ENCODE data around the gene CACNA1G.
A peak's percentile ranks its signal among the peaks of the same experiment; 100 is the strongest.

The CACNA1G gene

DNA sequence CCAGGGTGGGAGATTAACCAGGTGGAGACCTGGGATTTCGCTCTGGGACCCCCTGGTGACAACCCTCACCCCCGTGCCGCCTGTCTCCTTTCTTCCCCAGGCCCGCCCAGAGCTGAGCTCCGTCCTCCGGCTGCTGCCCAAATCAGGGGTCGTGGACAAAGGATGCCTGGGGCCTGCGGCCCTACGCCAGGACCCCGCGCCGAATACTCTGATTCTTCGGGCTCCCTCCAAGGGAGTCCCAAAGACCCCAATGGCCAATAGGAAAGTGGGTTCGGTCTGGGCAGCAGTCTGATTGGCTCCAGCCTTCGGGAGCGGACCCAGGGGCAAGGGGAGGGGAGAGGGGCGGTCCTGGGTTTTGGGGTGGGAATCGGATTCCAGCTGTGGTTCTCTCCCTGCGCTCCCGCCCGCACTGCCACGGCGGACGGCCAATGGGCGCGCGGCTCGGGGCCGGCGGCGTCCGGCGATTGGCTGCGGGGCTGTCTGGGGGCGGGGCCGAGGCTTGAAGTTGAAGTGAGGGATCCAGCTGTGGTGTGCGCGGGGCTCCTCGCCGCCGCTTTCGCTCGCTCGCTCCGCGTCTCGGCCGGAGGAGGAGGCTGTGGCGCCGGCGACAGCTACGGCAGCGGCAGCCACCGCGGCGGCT lies at the start of gene CACNA1G:
Gene CACNA1G (plus strand): TSS at position 531 of the 640 bp plus-strand sequence. CDS start 745 bp downstream, outside the sequence.
- no peak for TF ChIP-seq CTCF (IDR thresholded peaks at IDR 0.05; ENCODE audit: unreplicated experiment in 3 of 3)
- Mint-ChIP-seq H3K27ac (peak within 1 kb of the TSS; percentile 62 to 96 (median 92)), H3K9me3 (no peaks in the 10 kb centered on the region), H3K27me3 (ENCODE audit: low read depth) (peaks cover 70% of the 10 kb centered on the region), H3K36me3 (ENCODE audit: low read depth) (no peaks in the 10 kb centered on the region), H3K4me3 (peak within 1 kb of the TSS; percentile 89 to 94 (median 91)), H3K4me1 (peaks cover 54% of the 10 kb centered on the region)

DNA sequence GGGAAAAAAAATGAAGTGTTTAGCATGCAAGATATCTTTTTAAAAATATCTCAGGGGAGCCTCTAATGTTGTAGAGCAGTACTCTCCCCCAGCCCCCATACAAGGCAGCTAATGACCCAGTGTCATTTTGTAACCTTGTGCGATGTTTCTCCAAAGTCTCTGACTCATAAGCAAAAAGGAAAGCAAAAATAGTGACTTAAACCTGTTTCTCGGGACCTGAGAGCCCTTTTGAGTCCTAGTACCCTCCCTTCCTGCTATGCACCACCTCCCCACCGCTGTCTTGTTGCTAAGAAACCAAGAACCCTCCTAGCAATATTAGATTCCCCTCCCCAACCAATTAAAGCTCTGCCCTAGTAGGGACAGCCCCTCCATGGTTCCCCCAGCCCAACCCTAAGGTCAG lies 49.5 kb upstream of the CACNA1G start:
- Mint-ChIP-seq H3K36me3 (ENCODE audit: low read depth) (no peaks in the 10 kb centered on the region), H3K27me3 (ENCODE audit: low read depth) (peaks cover 5% of the 10 kb centered on the region), H3K9me3 (no peaks in the 10 kb centered on the region), H3K27ac (peak overlapping the region; percentile 10 to 36 (median 33)), H3K4me3 (no peak overlapping the region), H3K4me1 (peaks cover 45% of the 10 kb centered on the region)
- TF ChIP-seq CTCF (IDR thresholded peaks at IDR 0.05; ENCODE audit: unreplicated experiment in 3 of 3) = no peak

DNA sequence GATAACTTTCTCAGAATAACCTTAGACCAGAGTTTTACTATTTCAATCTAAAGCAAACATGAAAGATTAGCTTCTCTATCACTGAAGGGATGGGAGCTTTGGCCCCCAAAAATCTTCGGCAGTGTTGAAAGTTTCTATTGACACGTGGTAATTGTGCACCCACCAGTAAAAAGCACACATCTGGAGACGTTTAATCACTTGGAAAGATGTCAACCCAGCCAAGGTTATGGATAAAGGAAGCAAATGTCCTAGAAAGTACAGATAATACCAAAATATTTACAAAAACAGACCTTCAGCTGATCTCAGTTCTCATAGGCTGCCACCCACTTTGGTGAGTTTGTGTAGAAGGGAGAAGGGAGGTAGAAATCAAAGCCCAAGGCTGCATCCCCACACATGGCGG lies 47.0 kb upstream of the CACNA1G start:
- no peak for TF ChIP-seq CTCF (IDR thresholded peaks at IDR 0.05; ENCODE audit: unreplicated experiment in 3 of 3)
- peak overlapping the region in 2 of 3 experiments; percentile 55 to 63 for H3K27ac Mint-ChIP-seq
- no peaks in the 10 kb centered on the region for H3K9me3 Mint-ChIP-seq
- H3K27me3 Mint-ChIP-seq (ENCODE audit: low read depth) = no peaks in the 10 kb centered on the region
- H3K4me1 Mint-ChIP-seq = peaks cover 44% of the 10 kb centered on the region
- no peaks in the 10 kb centered on the region for H3K36me3 Mint-ChIP-seq (ENCODE audit: low read depth)
- H3K4me3 Mint-ChIP-seq = no peak overlapping the region

DNA sequence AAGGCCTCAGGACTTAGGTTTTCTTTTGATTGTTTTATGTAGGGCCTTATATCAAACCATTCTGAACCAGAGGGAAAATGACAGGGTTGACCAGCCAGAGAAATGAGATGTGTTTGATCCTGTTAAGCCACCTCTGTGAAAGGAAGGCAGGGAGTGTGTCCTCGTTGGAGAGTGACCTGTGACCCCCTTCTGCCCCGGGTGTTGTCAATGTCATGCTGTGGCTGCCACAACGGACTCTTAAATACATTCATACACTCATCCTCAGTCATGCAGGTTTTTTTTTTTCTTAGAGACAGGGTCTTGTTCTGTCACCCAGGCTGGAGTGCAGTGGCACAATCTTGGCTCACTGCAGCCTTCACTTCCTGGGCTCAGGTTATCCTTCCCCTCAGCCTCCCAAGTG lies 46.1 kb upstream of the CACNA1G start:
- Mint-ChIP-seq H3K27ac (peak overlapping the region in 2 of 3 experiments; percentile 60 to 92), H3K36me3 (ENCODE audit: low read depth) (no peaks in the 10 kb centered on the region), H3K4me3 (no peak overlapping the region), H3K4me1 (peaks cover 43% of the 10 kb centered on the region), H3K27me3 (ENCODE audit: low read depth) (no peaks in the 10 kb centered on the region), H3K9me3 (no peaks in the 10 kb centered on the region)
- TF ChIP-seq CTCF (IDR thresholded peaks at IDR 0.05; ENCODE audit: unreplicated experiment in 3 of 3) = no peak

GRCh38 chr17:50514936-50515702 lies 45.4 kb upstream of the CACNA1G start:
- no peak for TF ChIP-seq CTCF (IDR thresholded peaks at IDR 0.05; ENCODE audit: unreplicated experiment in 3 of 3)
- Mint-ChIP-seq H3K36me3 (ENCODE audit: low read depth) (no peaks in the 10 kb centered on the region), H3K4me3 (no peak overlapping the region), H3K27ac (peak overlapping the region; percentile 60 to 92 (median 63)), H3K4me1 (peaks cover 39% of the 10 kb centered on the region), H3K27me3 (ENCODE audit: low read depth) (no peaks in the 10 kb centered on the region), H3K9me3 (no peaks in the 10 kb centered on the region)

Data from nephron (organoid).